D721Med (cell line): ENCODE measurements around the gene NEGR1.

Experiments used
- DNase-seq: peaks from one replicate; pipeline ENCODE4 v3.0.0; 2011; ENCODE audit warnings: low spot score; ENCODE audit not compliant: insufficient read length
- FAIRE-seq: peaks from 2 replicates; lab custom pipeline; 2011; peaks lifted over from hg19 to GRCh38; lab: Jason Lieb, UNC
- TF ChIP-seq, protein P1 (sequence below): IDR thresholded peaks from 2 replicates; pipeline ENCODE4 v1.5.1; 2012; ENCODE audit warnings: mild to moderate bottlenecking, control low read depth; ENCODE audit not compliant: insufficient read depth; ENCODE audit errors: missing control alignments

NEGR1 gene

DNA sequence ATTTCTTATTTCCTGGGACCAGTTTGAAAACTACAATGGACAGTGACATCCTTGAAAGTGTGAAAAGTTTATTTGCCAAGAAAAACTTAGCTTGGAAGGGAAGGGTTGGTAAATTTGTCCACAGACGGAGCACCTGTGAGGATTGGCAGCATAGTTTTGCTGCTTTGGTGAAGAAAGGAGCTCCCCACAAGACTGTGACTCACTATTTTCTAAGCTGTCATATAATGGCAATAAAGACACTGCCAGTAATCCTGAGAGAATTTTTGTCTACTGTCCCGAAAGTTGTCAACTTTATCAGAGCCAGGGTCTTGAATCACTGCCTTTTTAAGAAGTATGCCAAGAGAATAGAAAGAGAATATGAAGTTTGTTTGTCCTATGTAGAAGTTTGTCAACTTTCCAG, 230.8 kb downstream of the NEGR1 start:
- TF ChIP-seq, protein P1, sequence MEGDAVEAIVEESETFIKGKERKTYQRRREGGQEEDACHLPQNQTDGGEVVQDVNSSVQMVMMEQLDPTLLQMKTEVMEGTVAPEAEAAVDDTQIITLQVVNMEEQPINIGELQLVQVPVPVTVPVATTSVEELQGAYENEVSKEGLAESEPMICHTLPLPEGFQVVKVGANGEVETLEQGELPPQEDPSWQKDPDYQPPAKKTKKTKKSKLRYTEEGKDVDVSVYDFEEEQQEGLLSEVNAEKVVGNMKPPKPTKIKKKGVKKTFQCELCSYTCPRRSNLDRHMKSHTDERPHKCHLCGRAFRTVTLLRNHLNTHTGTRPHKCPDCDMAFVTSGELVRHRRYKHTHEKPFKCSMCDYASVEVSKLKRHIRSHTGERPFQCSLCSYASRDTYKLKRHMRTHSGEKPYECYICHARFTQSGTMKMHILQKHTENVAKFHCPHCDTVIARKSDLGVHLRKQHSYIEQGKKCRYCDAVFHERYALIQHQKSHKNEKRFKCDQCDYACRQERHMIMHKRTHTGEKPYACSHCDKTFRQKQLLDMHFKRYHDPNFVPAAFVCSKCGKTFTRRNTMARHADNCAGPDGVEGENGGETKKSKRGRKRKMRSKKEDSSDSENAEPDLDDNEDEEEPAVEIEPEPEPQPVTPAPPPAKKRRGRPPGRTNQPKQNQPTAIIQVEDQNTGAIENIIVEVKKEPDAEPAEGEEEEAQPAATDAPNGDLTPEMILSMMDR: no peak
- no peak for FAIRE-seq
- DNase-seq: no peak

DNA sequence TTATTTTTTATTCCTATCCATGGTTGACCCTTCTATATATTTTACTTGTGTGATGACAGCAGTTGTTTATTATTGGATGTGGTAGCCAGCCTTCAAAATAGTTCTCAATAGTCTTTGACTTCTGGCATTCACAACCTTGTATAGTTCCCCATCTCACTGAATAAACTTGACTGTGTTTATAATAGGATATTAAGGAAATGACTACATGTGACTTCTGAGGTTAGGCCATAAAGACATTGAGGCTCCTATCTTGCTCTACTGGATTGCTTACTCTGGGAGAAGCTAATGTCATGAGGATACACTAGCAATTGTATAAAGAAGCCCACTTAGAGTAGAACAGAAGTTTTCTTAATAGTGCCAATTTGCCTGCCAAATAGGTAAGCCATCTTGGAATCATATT, 231.8 kb downstream of the NEGR1 start:
- TF ChIP-seq, protein P1: no peak
- FAIRE-seq: no peak

DNA sequence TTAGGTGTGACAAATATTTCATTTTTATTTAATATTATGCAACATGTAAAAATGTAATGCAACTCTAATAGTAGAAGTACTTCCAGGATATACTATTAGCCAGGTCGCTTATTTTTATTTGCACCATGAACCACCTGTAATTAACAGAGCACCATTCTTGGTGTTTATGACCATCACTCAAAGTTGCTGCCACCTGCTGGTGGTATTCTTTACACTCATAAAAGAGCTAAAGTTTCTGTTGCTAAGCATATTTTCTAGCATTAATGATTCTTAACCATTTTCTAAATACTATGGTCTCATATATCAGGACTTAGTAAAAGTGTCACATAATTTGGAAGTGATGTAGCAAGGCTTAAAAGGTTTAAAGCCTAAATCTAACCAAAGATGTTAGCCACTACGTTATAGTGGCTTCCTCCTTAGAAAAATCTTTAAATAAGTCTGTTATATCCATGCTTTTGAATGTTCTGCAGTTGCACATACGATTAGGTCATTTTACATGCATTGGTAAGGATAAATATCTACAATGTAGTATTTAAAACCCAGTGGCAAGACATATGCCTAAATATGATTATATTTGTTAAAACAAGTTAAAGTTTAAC, 244.5 kb downstream of the NEGR1 start:
- FAIRE-seq (peak; percentile 88), DNase-seq (no peak)
- TF ChIP-seq, protein P1: peak; percentile 62

More for the DNA sequence above, 231.8 kb downstream of the NEGR1 start:
- no peak for DNase-seq

DNA sequence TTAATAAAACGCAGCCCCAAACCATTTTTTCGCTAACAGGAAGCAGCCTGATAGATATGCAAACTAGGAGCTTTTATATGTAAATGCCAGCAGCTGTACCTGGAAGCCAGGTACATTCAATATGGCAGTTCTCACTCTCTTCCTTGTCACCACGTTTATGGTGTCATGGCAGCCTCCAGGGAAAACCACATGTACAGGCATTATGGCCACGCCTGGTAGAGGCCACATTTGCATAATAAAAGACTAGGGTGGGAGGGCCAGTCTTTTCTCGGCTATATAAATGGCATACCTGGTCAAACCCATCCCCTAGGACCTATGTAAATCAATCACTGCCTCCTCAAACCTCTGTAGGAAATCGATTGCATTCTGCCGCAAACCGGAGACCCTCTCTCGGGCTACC, 247.5 kb downstream of the NEGR1 start:
- TF ChIP-seq, protein P1: no peak
- DNase-seq (no peak), FAIRE-seq (no peak)

DNA sequence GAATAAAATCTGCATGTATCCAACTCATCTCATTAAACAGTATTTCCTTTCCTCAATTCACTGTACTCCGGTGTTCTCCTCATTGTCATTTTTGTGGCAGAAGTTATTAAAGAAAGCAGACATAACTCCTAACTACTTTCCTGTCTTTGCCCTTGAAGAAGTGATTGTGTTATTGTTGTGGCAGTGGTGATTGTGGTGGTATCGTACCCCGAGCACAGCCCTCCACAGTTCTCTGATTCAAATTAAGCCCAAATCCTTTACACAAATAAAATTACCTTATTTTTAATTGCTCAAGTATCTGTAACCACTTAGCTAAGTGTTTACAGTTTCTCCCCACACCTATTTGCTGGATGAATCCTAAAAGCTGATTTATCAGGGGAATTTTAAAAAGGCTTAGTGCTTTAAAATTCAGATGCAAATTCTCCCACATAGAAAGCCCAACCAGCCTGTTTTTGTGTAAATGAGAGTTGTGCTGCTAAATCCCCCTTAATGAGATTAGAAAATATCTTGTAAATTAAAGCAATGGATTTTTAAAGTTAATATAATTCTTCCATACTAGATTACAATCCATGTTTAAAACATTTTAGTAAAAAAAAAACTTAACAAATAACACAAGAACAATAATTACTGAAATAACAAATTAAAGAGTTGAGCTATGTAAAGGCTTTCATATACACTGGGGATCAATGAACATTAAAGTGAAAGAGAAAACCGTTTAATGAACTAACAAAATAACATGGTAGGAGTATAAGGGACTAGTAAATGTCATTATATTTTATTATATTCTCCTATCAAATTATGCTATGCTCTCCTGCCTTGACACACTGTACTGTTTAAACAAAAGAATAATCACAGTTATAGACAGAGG, 259.0 kb downstream of the NEGR1 start:
- peak; percentile 41 for DNase-seq
- FAIRE-seq: peak; percentile 6
- TF ChIP-seq, protein P1: no peak

DNA sequence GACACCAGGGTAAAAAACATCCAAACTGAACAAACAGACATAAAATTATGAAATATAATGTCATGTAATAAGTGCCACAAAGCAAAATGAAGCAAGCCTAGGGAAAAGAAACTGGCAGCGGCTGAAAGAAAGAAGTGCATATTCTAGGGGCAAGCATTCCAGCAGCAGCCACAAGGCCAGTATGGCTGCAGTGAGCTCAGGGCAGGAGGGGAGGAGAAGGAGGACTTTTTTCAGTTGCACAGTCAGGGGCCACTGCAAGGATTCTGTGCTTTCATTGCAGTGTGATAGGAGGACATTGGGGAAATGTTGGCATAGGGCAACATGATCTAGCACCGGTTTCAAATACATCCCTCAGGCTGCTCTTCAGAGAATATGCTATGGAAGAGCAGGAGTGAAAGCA, 263.8 kb downstream of the NEGR1 start:
- TF ChIP-seq, protein P1: no peak
- FAIRE-seq (no peak), DNase-seq (no peak)

DNA sequence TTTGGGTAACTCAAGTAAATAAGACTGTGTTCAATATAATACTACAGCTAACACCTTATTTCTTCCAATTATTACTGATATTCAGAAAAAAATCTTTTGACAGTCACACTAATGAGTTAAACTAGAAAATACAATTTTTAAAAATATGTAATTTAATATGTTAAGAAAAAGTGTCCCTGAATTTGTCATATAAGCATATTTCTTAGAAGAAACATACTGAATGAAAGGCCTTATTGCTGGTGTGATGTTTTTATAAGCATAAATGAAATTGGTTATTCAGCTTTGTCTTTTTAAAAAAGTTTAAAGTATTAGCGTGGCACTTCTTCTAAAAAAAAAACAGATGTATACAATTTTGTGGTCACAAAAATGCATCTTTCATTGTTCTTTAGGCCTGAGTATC, 267.3 kb downstream of the NEGR1 start:
- TF ChIP-seq, protein P1: no peak
- no peak for FAIRE-seq
- no peak for DNase-seq
